KMS-11 (cell line): ENCODE data around the gene FBN1.

Source experiments
- H2AFZ ChIP-seq: fragments of 200-600 bp; sonication (generic); 2 replicates; pipeline ENCODE4 v1.6.1; 2016; ENCODE audit warnings: antibody characterized with exemption, mixed run types, low read depth
- H3K27ac ChIP-seq: fragments of 200-600 bp; sonication (generic); 2 replicates; pipeline ENCODE4 v1.6.1; 2016; ENCODE audit warnings: mild to moderate bottlenecking, mixed run types
- H3K27me3 ChIP-seq: fragments of 200-600 bp; sonication (generic); 2 replicates; pipeline ENCODE4 v1.6.1; 2017; ENCODE audit warnings: mild to moderate bottlenecking, low read depth, mixed run types, moderate library complexity; ENCODE audit not compliant: insufficient read depth
- H3K36me3 ChIP-seq: fragments of 200-600 bp; sonication (generic); 2 replicates; pipeline ENCODE4 v1.6.1; 2017; ENCODE audit warnings: mild to moderate bottlenecking, mixed run types; ENCODE audit not compliant: insufficient read depth
- H3K4me1 ChIP-seq: fragments of 200-600 bp; sonication (generic); 2 replicates; pipeline ENCODE4 v1.6.1; 2016; ENCODE audit warnings: mild to moderate bottlenecking, low read depth, mixed run types; ENCODE audit not compliant: poor library complexity, severe bottlenecking
- H3K4me2 ChIP-seq: fragments of 200-600 bp; sonication (generic); 2 replicates; pipeline ENCODE4 v1.7.0; 2016; ENCODE audit warnings: mild to moderate bottlenecking, mixed run types
- H3K4me3 ChIP-seq: fragments of 200-600 bp; sonication (generic); IDR thresholded peaks from 2 replicates; pipeline ENCODE4 v1.6.1; 2017; ENCODE audit warnings: low read depth, low read length, mixed read lengths; ENCODE audit not compliant: insufficient read depth
- H3K79me2 ChIP-seq: fragments of 200-600 bp; sonication (generic); 2 replicates; pipeline ENCODE4 v1.6.1; 2016; ENCODE audit warnings: low read depth, mixed run types; ENCODE audit not compliant: insufficient read depth
- H3K9ac ChIP-seq: fragments of 200-600 bp; sonication (generic); 2 replicates; pipeline ENCODE4 v1.6.1; 2016; ENCODE audit warnings: mild to moderate bottlenecking, mixed run types
- H4K20me1 ChIP-seq: fragments of 200-600 bp; sonication (generic); 2 replicates; pipeline ENCODE4 v1.6.1; 2016; ENCODE audit warnings: mild to moderate bottlenecking, mixed run types; ENCODE audit not compliant: insufficient read depth
- CTCF ChIP-seq: fragments of 200-600 bp; sonication (generic); conservative IDR thresholded peaks from 2 replicates; pipeline ENCODE4 v1.6.1; 2017; ENCODE audit warnings: low read depth, mild to moderate bottlenecking, antibody characterized with exemption, low read length, moderate library complexity, mixed read lengths

Gene FBN1

DNA sequence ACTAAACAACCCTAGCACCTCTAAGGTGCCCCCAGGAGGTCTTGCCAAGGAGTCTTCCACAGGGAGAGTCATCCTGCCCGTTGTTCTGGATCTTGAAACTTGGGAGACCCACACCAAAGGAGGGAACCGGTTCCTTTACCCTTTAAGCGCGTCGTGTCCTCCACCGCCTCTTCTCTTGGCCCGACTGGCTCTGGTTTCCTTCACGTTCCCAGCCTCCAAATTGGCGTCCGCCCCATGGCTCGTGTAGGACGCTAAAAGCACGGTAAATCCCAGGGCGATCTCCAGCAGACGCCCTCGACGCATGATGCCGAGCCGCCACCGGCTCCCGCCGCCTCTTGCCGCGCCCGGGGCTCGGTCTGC lies 1.1 kb downstream of the FBN1 start:
- TF ChIP-seq CTCF = no peak
- H3K9ac ChIP-seq = no peak overlapping the region
- H3K27me3 ChIP-seq = no peaks in the 10 kb centered on the region
- H2AFZ ChIP-seq = no peak overlapping the region
- no peak overlapping the region for H3K27ac ChIP-seq
- no peaks in the 10 kb centered on the region for H4K20me1 ChIP-seq
- no peak overlapping the region for H3K4me3 ChIP-seq
- no peak overlapping the region for H3K4me2 ChIP-seq
- no peaks in the 10 kb centered on the region for H3K79me2 ChIP-seq
- H3K36me3 ChIP-seq = no peaks in the 10 kb centered on the region
- H3K4me1 ChIP-seq = peaks cover 4% of the 10 kb centered on the region

GRCh38 chr15:48643776-48644466 lies 1.6 kb downstream of the FBN1 start:
- Histone ChIP-seq H3K4me3 (no peak overlapping the region), H3K27me3 (no peaks in the 10 kb centered on the region), H3K27ac (no peak overlapping the region)

GRCh38 chr15:48643206-48643605 lies 2.3 kb downstream of the FBN1 start:
- no peaks in the 10 kb centered on the region for H3K27me3 ChIP-seq

More at GRCh38 chr15:48643776-48644466, 1.6 kb downstream of the FBN1 start:
- Histone ChIP-seq H3K36me3 (no peaks in the 10 kb centered on the region), H3K4me2 (no peak overlapping the region), H2AFZ (no peak overlapping the region), H4K20me1 (no peaks in the 10 kb centered on the region), H3K79me2 (no peaks in the 10 kb centered on the region), H3K4me1 (peaks cover 4% of the 10 kb centered on the region), H3K9ac (no peak overlapping the region)
- TF ChIP-seq CTCF = no peak

DNA sequence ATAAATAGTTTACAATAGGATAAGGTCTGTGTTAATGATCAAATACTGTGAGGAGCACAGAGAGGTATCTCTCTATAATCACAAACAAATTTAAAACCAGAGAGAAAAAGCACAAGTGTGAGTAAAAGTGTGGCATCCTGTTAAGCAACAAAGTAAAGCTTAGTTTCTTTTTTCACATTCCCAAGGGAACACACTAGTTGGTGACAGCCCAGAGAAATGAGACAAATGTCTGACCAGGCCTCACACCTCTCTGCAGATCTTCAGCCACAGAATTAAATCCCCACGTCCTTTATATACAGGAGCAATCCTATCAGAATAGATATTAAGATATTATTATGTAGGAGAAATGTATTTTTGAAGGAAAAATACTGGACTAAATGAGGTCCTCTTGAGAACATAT lies 2.7 kb downstream of the FBN1 start:
- Histone ChIP-seq H3K36me3 (no peaks in the 10 kb centered on the region), H3K4me2 (no peak overlapping the region), H3K79me2 (no peaks in the 10 kb centered on the region), H2AFZ (no peak overlapping the region), H4K20me1 (no peaks in the 10 kb centered on the region), H3K27me3 (no peaks in the 10 kb centered on the region), H3K4me3 (no peak overlapping the region), H3K27ac (no peak overlapping the region), H3K4me1 (peaks cover 4% of the 10 kb centered on the region), H3K9ac (no peak overlapping the region)
- no peak for TF ChIP-seq CTCF

More at GRCh38 chr15:48643206-48643605, 2.3 kb downstream of the FBN1 start:
- Histone ChIP-seq H3K4me2 (no peak overlapping the region), H3K27ac (no peak overlapping the region), H2AFZ (no peak overlapping the region), H3K9ac (no peak overlapping the region), H4K20me1 (no peaks in the 10 kb centered on the region), H3K4me3 (no peak overlapping the region), H3K4me1 (peaks cover 4% of the 10 kb centered on the region), H3K79me2 (no peaks in the 10 kb centered on the region), H3K36me3 (no peaks in the 10 kb centered on the region)
- TF ChIP-seq CTCF = no peak
